H1 (cell line): ENCODE measurements around the gene LTN1. TPM values are rescaled to one million over a fixed set of nuclear protein-coding genes. Genes with fewer than 3 reads are reported as not detected.

ENCODE experiments used
- CTCF ChIA-PET: fragments of 300-600 bp; sonication (Branson Sonifier 250); formaldehyde crosslinking; loops from one replicate; lab custom pipeline; 2021; ENCODE audit not compliant: partially characterized antibody; lab: Charles Lee
- POLR2A ChIA-PET: fragments of 300-600 bp; sonication (Branson Sonifier 250); formaldehyde crosslinking; loops from one replicate; lab custom pipeline; 2021; ENCODE audit warnings: inconsistent platforms; ENCODE audit not compliant: partially characterized antibody; lab: Charles Lee
- DNase-seq, 2 experiments: peaks; one replicate each; pipeline versions ENCODE4 v3.0.0 to v3.0.0-alpha.2; 2010 to 2022; ENCODE audit warnings: low spot score in 2 of 2, low read depth in 1 of 2, mixed read lengths in 1 of 2
- FAIRE-seq: peaks from 2 replicates; lab custom pipeline; 2011; peaks lifted over from hg19 to GRCh38; lab: Jason Lieb, UNC
- H2AFZ ChIP-seq: 2 replicates; pipeline ENCODE4 v1.8.1; 2012; ENCODE audit warnings: low read length, inconsistent platforms
- H2AK5ac ChIP-seq: 2 replicates; pipeline ENCODE4 v1.6.1; 2013; ENCODE audit warnings: low read depth, low read length
- H2BK120ac ChIP-seq: replicated peaks from 2 replicates; pipeline ENCODE3; 2013; ENCODE audit warnings: low read depth, low read length, inconsistent platforms
- H2BK12ac ChIP-seq: 2 replicates; pipeline ENCODE4 v1.6.1; 2013; ENCODE audit warnings: low read depth, low read length
- H2BK15ac ChIP-seq: 2 replicates; pipeline ENCODE4 v1.6.1; 2013; ENCODE audit warnings: low read length
- H2BK20ac ChIP-seq: 2 replicates; pipeline ENCODE4 v1.6.1; 2013; ENCODE audit warnings: low read length
- H2BK5ac ChIP-seq: 2 replicates; pipeline ENCODE4 v1.6.1; 2013; ENCODE audit warnings: low read depth, low read length
- H3K14ac ChIP-seq: 2 replicates; pipeline ENCODE4 v1.6.1; 2013; ENCODE audit warnings: inconsistent platforms; ENCODE audit not compliant: insufficient read length
- H3K18ac ChIP-seq: 2 replicates; pipeline ENCODE4 v1.6.1; 2013; ENCODE audit warnings: low read length; ENCODE audit errors: extremely low read depth
- H3K23ac ChIP-seq: 2 replicates; pipeline ENCODE4 v1.6.1; 2013; ENCODE audit warnings: inconsistent platforms; ENCODE audit not compliant: insufficient read length
- H3K23me2 ChIP-seq: 2 replicates; pipeline ENCODE4 v1.6.1; 2013; ENCODE audit warnings: low read depth, low read length
- H3K27ac ChIP-seq: 2 replicates; pipeline ENCODE4 v1.6.1; 2011; ENCODE audit warnings: low read depth, low read length, inconsistent platforms
- H3K27me3 ChIP-seq, 4 experiments: replicated peaks in 1 of 4; 1 replicate in 1 of 4; 2 replicates in 3 of 4; pipeline versions ENCODE4 v1.6.1 to v1.8.1; 2011 to 2013; ENCODE audit warnings: low read length in 3 of 4, mild to moderate bottlenecking in 3 of 4, inconsistent platforms in 2 of 4, mixed read lengths in 2 of 4, moderate library complexity in 1 of 4; ENCODE audit not compliant: control insufficient read depth in 3 of 4, insufficient read depth in 3 of 4; ENCODE audit errors: extremely low read depth in 1 of 4
- H3K36me3 ChIP-seq, 4 experiments: 2 replicates each; pipeline versions ENCODE4 v1.6.1 to v1.8.1; 2011 to 2013; ENCODE audit warnings: mild to moderate bottlenecking in 4 of 4, low read length in 3 of 4, moderate library complexity in 2 of 4, control low read depth in 1 of 4, inconsistent platforms in 1 of 4; ENCODE audit not compliant: insufficient read depth in 4 of 4, control insufficient read depth in 2 of 4
- H3K4ac ChIP-seq: replicated peaks from 2 replicates; pipeline ENCODE3; 2013; ENCODE audit warnings: low read length, low read depth, mixed read lengths, inconsistent platforms; ENCODE audit not compliant: insufficient read length
- H3K4me1 ChIP-seq, 4 experiments: replicated peaks in 1 of 4; 1 replicate in 1 of 4; 2 replicates in 3 of 4; pipeline versions ENCODE4 v1.6.1 to v1.8.1; 2011 to 2013; ENCODE audit warnings: low read length in 3 of 4, inconsistent platforms in 2 of 4, mixed read lengths in 1 of 4; ENCODE audit not compliant: insufficient read depth in 4 of 4, control insufficient read depth in 3 of 4
- H3K4me2 ChIP-seq, 2 experiments: 2 replicates each; pipeline versions ENCODE4 v1.6.1 to v1.8.1; 2011 to 2013; ENCODE audit warnings: low read depth in 2 of 2, low read length in 2 of 2, control low read depth in 1 of 2, inconsistent platforms in 1 of 2, mild to moderate bottlenecking in 1 of 2; ENCODE audit not compliant: insufficient read depth in 1 of 2
- H3K4me3 ChIP-seq, 4 experiments: fragments of 200-600, 300-600 bp in 1 of 4; sonication (generic), shearing (Covaris generic), sonication (Bioruptor Twin) in 1 of 4; 2 replicates each; pipeline versions ENCODE4 v1.5.1 to v1.8.1; 2011 to 2016; ENCODE audit warnings: low read length in 4 of 4, low read depth in 3 of 4, control low read depth in 2 of 4, inconsistent platforms in 2 of 4, mild to moderate bottlenecking in 2 of 4, mixed read lengths in 1 of 4, moderate library complexity in 1 of 4; ENCODE audit not compliant: insufficient read depth in 2 of 4; ENCODE audit errors: extremely low read depth in 1 of 4
- H3K56ac ChIP-seq: replicated peaks from 2 replicates; pipeline ENCODE3; 2013; ENCODE audit warnings: low read depth, mild to moderate bottlenecking, mixed read lengths, low read length, inconsistent platforms; ENCODE audit not compliant: insufficient read length
- H3K79me1 ChIP-seq: 2 replicates; pipeline ENCODE4 v1.6.1; 2013; ENCODE audit warnings: low read depth, low read length, control low read depth
- H3K79me2 ChIP-seq, 2 experiments: 2 replicates each; pipeline versions ENCODE4 v1.6.1 to v1.8.1; 2012 to 2013; ENCODE audit warnings: low read length in 2 of 2, mild to moderate bottlenecking in 2 of 2, inconsistent platforms in 1 of 2; ENCODE audit not compliant: insufficient read depth in 2 of 2, control insufficient read depth in 1 of 2
- H3K9ac ChIP-seq, 4 experiments: replicated peaks in 1 of 4; 1 replicate in 1 of 4; 2 replicates in 3 of 4; pipeline versions ENCODE4 v1.6.1 to v1.8.1; 2011 to 2013; ENCODE audit warnings: low read depth in 3 of 4, low read length in 3 of 4, control low read depth in 2 of 4, mild to moderate bottlenecking in 2 of 4, moderate library complexity in 2 of 4, inconsistent platforms in 1 of 4; ENCODE audit errors: extremely low read depth in 1 of 4
- H3K9me3 ChIP-seq, 2 experiments: 2 replicates each; pipeline versions ENCODE4 v1.6.1 to v1.8.1; 2012 to 2013; ENCODE audit warnings: mild to moderate bottlenecking in 2 of 2, moderate library complexity in 2 of 2, control low read depth in 1 of 2, inconsistent platforms in 1 of 2, low read depth in 1 of 2, low read length in 1 of 2, mixed read lengths in 1 of 2; ENCODE audit not compliant: insufficient read depth in 2 of 2
- H4K20me1 ChIP-seq, 2 experiments: replicated peaks in 1 of 2; 2 replicates each; pipeline versions ENCODE3 to v1.8.1; 2011 to 2013; ENCODE audit warnings: inconsistent platforms in 2 of 2, low read length in 2 of 2, mild to moderate bottlenecking in 1 of 2; ENCODE audit not compliant: insufficient read depth in 2 of 2, control insufficient read depth in 1 of 2
- H4K5ac ChIP-seq: 2 replicates; pipeline ENCODE4 v1.6.1; 2013; ENCODE audit warnings: low read length, low read depth, mixed read lengths, inconsistent platforms; ENCODE audit not compliant: insufficient read length
- H4K8ac ChIP-seq: 2 replicates; pipeline ENCODE4 v1.8.0; 2013; ENCODE audit warnings: mild to moderate bottlenecking, moderate library complexity, low read length, inconsistent platforms; ENCODE audit not compliant: insufficient read depth; ENCODE audit errors: extremely low read depth
- H4K91ac ChIP-seq: replicated peaks from 2 replicates; pipeline ENCODE3; 2013; ENCODE audit warnings: low read length, mixed read lengths, inconsistent platforms; ENCODE audit not compliant: insufficient read length
- ATF2 ChIP-seq: IDR thresholded peaks from 2 replicates; pipeline ENCODE4 v1.6.1; 2012; ENCODE audit warnings: low read length, inconsistent platforms
- BRCA1 ChIP-seq: IDR thresholded peaks from 2 replicates; pipeline ENCODE4 v1.6.1; 2012; ENCODE audit warnings: low read depth, low read length, improper control_type of control experiment
- CBX5 ChIP-seq: fragments of 300-800, 300-1000 bp; sonication (generic); IDR thresholded peaks from 2 replicates; pipeline ENCODE4 v1.7.1; 2016; ENCODE audit warnings: antibody characterized with exemption, low read length, low read depth
- CEBPB ChIP-seq: IDR thresholded peaks from 2 replicates; pipeline ENCODE4 v1.6.1; 2012; ENCODE audit warnings: low read depth, low read length
- E2F6 ChIP-seq: IDR thresholded peaks from 2 replicates; pipeline ENCODE4 v1.6.1; 2012; ENCODE audit warnings: inconsistent platforms
- EZH2 ChIP-seq: fragments of 200-600 bp; sonication (generic); IDR thresholded peaks from 2 replicates; pipeline ENCODE4 v1.7.1; 2012; ENCODE audit warnings: low read depth, mild to moderate bottlenecking, moderate library complexity, low read length, inconsistent platforms; ENCODE audit not compliant: severe bottlenecking
- GABPA ChIP-seq: IDR thresholded peaks from 2 replicates; pipeline ENCODE4 v1.6.1; 2011; ENCODE audit warnings: mild to moderate bottlenecking, low read length, moderate library complexity, borderline replicate concordance; ENCODE audit not compliant: insufficient read depth
- HDAC6 ChIP-seq: IDR thresholded peaks from one replicate; pipeline ENCODE4 v1.7.1; 2012; ENCODE audit warnings: low read depth, mild to moderate bottlenecking, inconsistent platforms, low read length, moderate library complexity
- MAX ChIP-seq: IDR thresholded peaks from 2 replicates; pipeline ENCODE4 v1.6.1; 2012; ENCODE audit warnings: inconsistent platforms
- NRF1 ChIP-seq: IDR thresholded peaks from 2 replicates; pipeline ENCODE4 v1.6.1; 2011; ENCODE audit warnings: mild to moderate bottlenecking, low read depth, low read length, improper control_type of control experiment
- POLR2A ChIP-seq, 2 experiments: IDR thresholded peaks; 1 replicate in 1 of 2; 2 replicates in 1 of 2; pipeline ENCODE4 v1.6.1; 2011; ENCODE audit warnings: low read depth in 2 of 2, low read length in 2 of 2, mild to moderate bottlenecking in 2 of 2; ENCODE audit errors: control extremely low read depth in 1 of 2
- POU5F1 ChIP-seq: IDR thresholded peaks from 2 replicates; pipeline ENCODE4 v1.6.1; 2011; ENCODE audit warnings: low read depth, mild to moderate bottlenecking, low read length, moderate library complexity
- WGBS, 2 experiments: shearing (Covaris generic) in 1 of 2; methylation state at CpG; one replicate each; pipeline versions ENCODE4 v1.1.6 to v1.1.7; 2013 to 2015; ENCODE audit warnings: low lambda C conversion rate in 2 of 2, mixed read lengths in 2 of 2, inconsistent platforms in 1 of 2, low coverage in 1 of 2, missing lambda C conversion rate in 1 of 2; ENCODE audit not compliant: insufficient replicate concordance in 2 of 2, insufficient coverage in 1 of 2, insufficient read length in 1 of 2; ENCODE audit errors: extremely low coverage in 1 of 2, missing lambda C conversion rate in 1 of 2; 5-methylcytosine and 5-hydroxymethylcytosine counted together
- polyA plus RNA-seq, 7 experiments: library from polyadenylated mRNA; depleted of rRNA in 3 of 7; stranded (reverse) in 5 of 7; unstranded in 2 of 7; fragments of >200 nt in 5 of 7; fragments of 200-250 nt in 2 of 7; gene quantifications; 1 replicate in 5 of 7; 2 replicates in 1 of 7; 4 replicates in 1 of 7; pipeline versions ENCODE4 v1.2.1 to v1.2.3, GENCODE V29; 2011 to 2013; ENCODE audit warnings: missing spikeins in 2 of 7, mixed read lengths in 2 of 7
- total RNA-seq: library from RNA; stranded (reverse); fragmentation: NEBNext Ultra II Directional; extraction: Animal tissue kit (Norgen Biotek cat#: 25700); gene quantifications from 2 replicates; pipeline ENCODE4 v1.2.1, GENCODE V29; 2021

The LTN1 gene
- total and polyA plus RNA-seq, 2 of the 8 experiments (the other 6 are each of a cell fraction or from before 2014, with no cell fraction given): 3.2 to 23.5 TPM

- no peak overlapping the region for H2BK120ac ChIP-seq
- no peak overlapping the region for H2BK20ac ChIP-seq
- no peak overlapping the region for H3K14ac ChIP-seq
- DNase-seq (no peak), FAIRE-seq (no peak)
- H3K23ac ChIP-seq: no peak overlapping the region
- no peaks in the 10 kb centered on the region for H3K79me2 ChIP-seq
- no peak overlapping the region for H2BK15ac ChIP-seq
- no peak overlapping the region for H3K56ac ChIP-seq
- no peaks in the 10 kb centered on the region for H3K23me2 ChIP-seq
- POLR2A ChIA-PET: no interaction called here
- no peak overlapping the region for H2AFZ ChIP-seq
- H3K27ac ChIP-seq: no peak overlapping the region
- no peaks in the 10 kb centered on the region; a peak in 1 of 7 replicates for H3K27me3 ChIP-seq
- H4K8ac ChIP-seq: no peak overlapping the region
- no peak overlapping the region for H2BK12ac ChIP-seq
- H3K9me3 ChIP-seq: no peaks in the 10 kb centered on the region
- no peaks in the 10 kb centered on the region for H3K4me1 ChIP-seq
- WGBS, 2 experiments: 96% methylated on average over 8 of the region's 8 CpGs; no CpG with 5 or more reads in 1 of the 2 experiments
- TF ChIP-seq CEBPB (no peak), CBX5 (no peak), GABPA (no peak), BRCA1 (no peak), POU5F1 (no peak), ATF2 (no peak), E2F6 (no peak), MAX (no peak), NRF1 (no peak), EZH2 (no peak), POLR2A (IDR thresholded peaks at IDR 0.05; ENCODE audit: control extremely low read depth in 1 of 2, low read depth in 2 of 2, low read length in 2 of 2) (no peak), HDAC6 (no peak)
- no peak overlapping the region for H3K9ac ChIP-seq
- no peaks in the 10 kb centered on the region for H3K36me3 ChIP-seq
- no peak overlapping the region for H3K4me3 ChIP-seq
- H2AK5ac ChIP-seq: no peak overlapping the region
- no peak overlapping the region for H3K4me2 ChIP-seq
- no peaks in the 10 kb centered on the region for H3K79me1 ChIP-seq
- no peak overlapping the region for H4K91ac ChIP-seq
- CTCF ChIA-PET: no interaction called here
- H3K4ac ChIP-seq: no peak overlapping the region
- H4K5ac ChIP-seq: no peak overlapping the region
- no peaks in the 10 kb centered on the region for H4K20me1 ChIP-seq
- H3K18ac ChIP-seq: no peak overlapping the region
- H2BK5ac ChIP-seq: no peak overlapping the region
These were observed 84.3 kb downstream of the LTN1 start for GRCh38 chr21:28908351-28908750.
